CD14-positive monocyte (primary cell): ENCODE data around the gene EFEMP2. TPM values are rescaled to one million over a fixed set of nuclear protein-coding genes. Genes with fewer than 3 reads are reported as not detected.

Source experiments
- DNase-seq, 3 donors: peaks; one replicate each; pipeline ENCODE4 v3.0.0-alpha.2; 2011 to 2022
- H2AFZ ChIP-seq: 2 replicates; pipeline ENCODE4 v1.6.0; 2012; ENCODE audit warnings: mild to moderate bottlenecking, low read depth, low read length, inconsistent platforms; ENCODE audit not compliant: insufficient read depth, poor library complexity, severe bottlenecking
- H3K27ac ChIP-seq, 2 donors: 1 replicate in 1 of 2; 2 replicates in 1 of 2; pipeline ENCODE4 v1.5.1; 2012 to 2013; ENCODE audit warnings: low read length in 2 of 2, control low read depth in 1 of 2, inconsistent platforms in 1 of 2, low read depth in 1 of 2, mild to moderate bottlenecking in 1 of 2
- H3K27me3 ChIP-seq, 2 donors: one replicate each; pipeline versions ENCODE4 v1.6.0 to v1.6.1; 2011 to 2013; ENCODE audit warnings: low read length in 2 of 2; ENCODE audit not compliant: control insufficient read depth in 2 of 2, insufficient read depth in 2 of 2
- H3K36me3 ChIP-seq, 2 donors: replicated peaks in 1 of 2; 1 replicate in 1 of 2; 2 replicates in 1 of 2; pipeline versions ENCODE4 v1.5.1 to v1.6.1; 2012 to 2013; ENCODE audit warnings: low read length in 2 of 2, control low read depth in 1 of 2, inconsistent platforms in 1 of 2, mild to moderate bottlenecking in 1 of 2; ENCODE audit not compliant: insufficient read depth in 2 of 2, control insufficient read depth in 1 of 2
- H3K4me1 ChIP-seq, 2 donors: 1 replicate in 1 of 2; 2 replicates in 1 of 2; pipeline versions ENCODE4 v1.5.1 to v1.6.1; 2012 to 2013; ENCODE audit warnings: low read length in 2 of 2, control low read depth in 1 of 2, inconsistent platforms in 1 of 2, mild to moderate bottlenecking in 1 of 2, moderate library complexity in 1 of 2; ENCODE audit not compliant: insufficient read depth in 2 of 2, control insufficient read depth in 1 of 2
- H3K4me2 ChIP-seq: replicated peaks from 2 replicates; pipeline ENCODE3; 2012; ENCODE audit warnings: low read length, moderate library complexity, mild to moderate bottlenecking; ENCODE audit not compliant: poor library complexity, severe bottlenecking; ENCODE audit errors: extremely low read depth
- H3K4me3 ChIP-seq, 3 experiments: fragments of 200-600 bp in 1 of 3; sonication (generic) in 1 of 3; replicated peaks in 1 of 3; 1 replicate in 2 of 3; 2 replicates in 1 of 3; pipeline ENCODE4 v1.5.1; 2011 to 2013; ENCODE audit warnings: low read length in 3 of 3, mild to moderate bottlenecking in 3 of 3, control low read depth in 2 of 3, low read depth in 2 of 3, inconsistent platforms in 1 of 3, moderate library complexity in 1 of 3
- H3K79me2 ChIP-seq: 2 replicates; pipeline ENCODE4 v1.6.0; 2012; ENCODE audit warnings: mild to moderate bottlenecking, control low read depth, inconsistent platforms, low read length, moderate library complexity; ENCODE audit not compliant: insufficient read depth
- H3K9ac ChIP-seq: 2 replicates; pipeline ENCODE4 v1.6.0; 2017; ENCODE audit warnings: low read length, mild to moderate bottlenecking; ENCODE audit not compliant: insufficient read depth, poor library complexity, severe bottlenecking
- H3K9me3 ChIP-seq, 2 donors: replicated peaks in 1 of 2; 1 replicate in 1 of 2; 2 replicates in 1 of 2; pipeline versions ENCODE4 v1.5.1 to v1.6.1; 2012 to 2013; ENCODE audit warnings: low read length in 2 of 2, control low read depth in 1 of 2; ENCODE audit not compliant: control insufficient read depth in 1 of 2, insufficient read depth in 1 of 2
- H4K20me1 ChIP-seq: 2 replicates; pipeline ENCODE4 v1.6.0; 2012; ENCODE audit warnings: mild to moderate bottlenecking, low read length, control low read depth, moderate library complexity; ENCODE audit not compliant: insufficient read depth
- H3K27ac Mint-ChIP-seq, 7 donors: one replicate each; pipeline ENCODE4 v1.8.0; 2020; ENCODE audit warnings: mild to moderate bottlenecking in 7 of 7, mixed read lengths in 7 of 7, moderate library complexity in 6 of 7, inconsistent platforms in 2 of 7
- H3K27me3 Mint-ChIP-seq, 3 donors: one replicate each; pipeline ENCODE4 v1.8.0; 2021 to 2022; ENCODE audit warnings: low read depth in 3 of 3, mild to moderate bottlenecking in 3 of 3, mixed read lengths in 3 of 3, moderate library complexity in 3 of 3, inconsistent platforms in 1 of 3
- H3K36me3 Mint-ChIP-seq, 2 donors: one replicate each; pipeline ENCODE4 v1.8.0; 2020; ENCODE audit warnings: mixed read lengths in 2 of 2, inconsistent platforms in 1 of 2, mild to moderate bottlenecking in 1 of 2
- H3K4me1 Mint-ChIP-seq: one replicate; pipeline ENCODE4 v1.8.0; 2020; ENCODE audit warnings: mild to moderate bottlenecking, mixed read lengths
- H3K4me3 Mint-ChIP-seq, 2 donors: one replicate each; pipeline ENCODE4 v1.8.0; 2020; ENCODE audit warnings: mild to moderate bottlenecking in 2 of 2, mixed read lengths in 2 of 2, moderate library complexity in 1 of 2
- H3K9me3 Mint-ChIP-seq, 7 donors: one replicate each; pipeline ENCODE4 v1.8.0; 2020 to 2022; ENCODE audit warnings: mixed read lengths in 7 of 7, mild to moderate bottlenecking in 6 of 7, moderate library complexity in 6 of 7, inconsistent platforms in 2 of 7
- WGBS: methylation state at CpG from one replicate; pipeline ENCODE4 v1.1.5; 2013; ENCODE audit warnings: missing lambda C conversion rate; ENCODE audit not compliant: insufficient coverage; 5-methylcytosine and 5-hydroxymethylcytosine counted together
- intact Hi-C, 2 donors: fragments of 100-400 bp; cut with micrococcal nuclease; formaldehyde crosslinking; loops; one replicate each; pipeline versions ENCODE4 v1.15.0 to v1.15.1; 2023
- polyA plus RNA-seq, 3 donors: library from polyadenylated mRNA; depleted of rRNA in 1 of 3; unstranded in 2 of 3; stranded (reverse) in 1 of 3; fragments of 300-500 nt in 2 of 3; fragments of >200 nt in 1 of 3; fragmentation: Illumina TruSeq in 2 of 3; gene quantifications; 1 replicate in 2 of 3; 2 replicates in 1 of 3; pipeline ENCODE4 v1.2.3, GENCODE V29; 2012 to 2021
- TF ChIP-seq, protein P1 (sequence below): fragments of 200-600 bp; IDR thresholded peaks from one replicate; pipeline ENCODE4 v1.8.0; 2022; ENCODE audit warnings: antibody characterized with exemption, mild to moderate bottlenecking

Gene EFEMP2
- polyA plus RNA-seq, 3 donors, result 0.44 to 14.7 TPM; not detected in 1

DNA sequence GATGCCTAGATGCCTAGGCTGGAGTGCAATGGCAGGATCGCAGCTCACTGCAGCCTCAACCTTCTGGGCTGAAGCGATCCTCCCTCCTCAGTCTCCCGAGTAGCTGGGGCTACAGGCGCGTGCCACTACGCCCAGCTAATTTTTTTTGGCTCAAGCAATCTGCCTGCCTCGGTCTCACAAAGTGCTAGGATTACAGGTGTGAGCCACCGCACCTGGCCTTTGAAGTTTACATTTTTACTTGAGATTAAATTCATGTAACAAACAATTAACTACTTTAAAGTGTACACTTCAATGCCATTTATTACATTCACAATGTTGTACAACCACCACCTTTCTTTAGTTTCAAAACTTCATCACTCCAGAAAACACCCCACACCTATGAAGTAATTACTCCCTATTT, 31.1 kb upstream of the EFEMP2 start:
- Histone ChIP-seq H4K20me1 (peaks cover 5% of the 10 kb centered on the region), H3K4me3 (no peak overlapping the region), H3K27me3 (no peaks in the 10 kb centered on the region), H3K27ac (no peak overlapping the region), H3K9me3 (no peaks in the 10 kb centered on the region), H3K4me1 (peaks cover 17 to 21% of the 10 kb centered on the region in 2 donors), H3K9ac (no peak overlapping the region), H3K36me3 (no peaks in the 10 kb centered on the region), H3K4me2 (no peak overlapping the region), H3K79me2 (no peaks in the 10 kb centered on the region), H2AFZ (no peak overlapping the region)
- intact Hi-C loops, result no loop called here
- WGBS, result 84% methylated on average over 8 of the region's 8 CpGs
- TF ChIP-seq, protein P1, sequence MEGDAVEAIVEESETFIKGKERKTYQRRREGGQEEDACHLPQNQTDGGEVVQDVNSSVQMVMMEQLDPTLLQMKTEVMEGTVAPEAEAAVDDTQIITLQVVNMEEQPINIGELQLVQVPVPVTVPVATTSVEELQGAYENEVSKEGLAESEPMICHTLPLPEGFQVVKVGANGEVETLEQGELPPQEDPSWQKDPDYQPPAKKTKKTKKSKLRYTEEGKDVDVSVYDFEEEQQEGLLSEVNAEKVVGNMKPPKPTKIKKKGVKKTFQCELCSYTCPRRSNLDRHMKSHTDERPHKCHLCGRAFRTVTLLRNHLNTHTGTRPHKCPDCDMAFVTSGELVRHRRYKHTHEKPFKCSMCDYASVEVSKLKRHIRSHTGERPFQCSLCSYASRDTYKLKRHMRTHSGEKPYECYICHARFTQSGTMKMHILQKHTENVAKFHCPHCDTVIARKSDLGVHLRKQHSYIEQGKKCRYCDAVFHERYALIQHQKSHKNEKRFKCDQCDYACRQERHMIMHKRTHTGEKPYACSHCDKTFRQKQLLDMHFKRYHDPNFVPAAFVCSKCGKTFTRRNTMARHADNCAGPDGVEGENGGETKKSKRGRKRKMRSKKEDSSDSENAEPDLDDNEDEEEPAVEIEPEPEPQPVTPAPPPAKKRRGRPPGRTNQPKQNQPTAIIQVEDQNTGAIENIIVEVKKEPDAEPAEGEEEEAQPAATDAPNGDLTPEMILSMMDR, result no peak
- peaks cover 11% of the 10 kb centered on the region for H3K4me1 Mint-ChIP-seq
- peak overlapping the region in 1 of 7 donors; percentile 43 for H3K27ac Mint-ChIP-seq
- no peak for DNase-seq
- no peak overlapping the region for H3K4me3 Mint-ChIP-seq
- no peaks in the 10 kb centered on the region for H3K36me3 Mint-ChIP-seq
- no peaks in the 10 kb centered on the region for H3K9me3 Mint-ChIP-seq
- peaks cover 0 to 10% (median 4%) of the 10 kb centered on the region in 3 donors for H3K27me3 Mint-ChIP-seq

DNA sequence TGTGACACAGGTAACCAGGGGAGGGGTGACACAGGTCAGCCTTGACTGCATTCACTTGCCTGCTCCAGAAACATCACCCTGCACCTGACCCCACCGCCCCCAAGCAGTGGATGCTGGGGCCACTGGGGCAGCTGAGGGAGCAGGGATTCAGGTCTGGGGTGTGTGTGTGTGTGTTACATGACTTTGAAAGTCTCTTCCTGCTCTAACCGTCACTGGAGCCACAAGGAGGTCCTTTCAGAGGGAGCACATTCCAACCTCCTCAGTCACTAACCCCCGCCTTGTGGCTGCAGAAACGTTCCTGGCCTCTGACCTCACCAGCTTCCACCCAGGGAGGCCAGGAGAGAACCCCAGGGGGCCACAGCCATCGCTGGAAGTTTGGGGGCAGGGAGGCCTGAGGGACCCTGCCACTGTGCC, 30.5 kb upstream of the EFEMP2 start:
- Mint-ChIP-seq H3K4me3 (no peak overlapping the region), H3K27ac (no peak overlapping the region), H3K9me3 (no peaks in the 10 kb centered on the region), H3K36me3 (no peaks in the 10 kb centered on the region), H3K4me1 (peaks cover 16% of the 10 kb centered on the region), H3K27me3 (peaks cover 0 to 10% (median 4%) of the 10 kb centered on the region in 3 donors)
- Histone ChIP-seq H3K79me2 (peaks cover 3% of the 10 kb centered on the region), H3K4me3 (no peak overlapping the region), H3K9ac (no peak overlapping the region), H3K27ac (no peak overlapping the region), H4K20me1 (peaks cover 5% of the 10 kb centered on the region), H3K9me3 (no peaks in the 10 kb centered on the region), H2AFZ (no peak overlapping the region), H3K4me1 (peaks cover 22 to 28% of the 10 kb centered on the region in 2 donors), H3K27me3 (no peaks in the 10 kb centered on the region), H3K36me3 (no peaks in the 10 kb centered on the region), H3K4me2 (no peak overlapping the region)
- intact Hi-C loops, result no loop called here
- TF ChIP-seq, protein P1, result no peak
- DNase-seq, result no peak
- WGBS, result 4% methylated on average over 4 of the region's 5 CpGs
